DMS53 treated with DMSO at 0.1 percent for 48 hours (cell line): ENCODE results near the gene HHATL.

Experiments
- DNase-seq: peaks from one replicate; lab custom pipeline; 2025; ENCODE audit not compliant: unreplicated experiment; lab: John Stamatoyannopoulos, UW

Gene HHATL

GRCh38 chr3:42699511-42699971 lies 3.1 kb downstream of the HHATL start:
- no peak for DNase-seq

GRCh38 chr3:42698911-42699230 lies 3.7 kb downstream of the HHATL start:
- no peak for DNase-seq

DNA sequence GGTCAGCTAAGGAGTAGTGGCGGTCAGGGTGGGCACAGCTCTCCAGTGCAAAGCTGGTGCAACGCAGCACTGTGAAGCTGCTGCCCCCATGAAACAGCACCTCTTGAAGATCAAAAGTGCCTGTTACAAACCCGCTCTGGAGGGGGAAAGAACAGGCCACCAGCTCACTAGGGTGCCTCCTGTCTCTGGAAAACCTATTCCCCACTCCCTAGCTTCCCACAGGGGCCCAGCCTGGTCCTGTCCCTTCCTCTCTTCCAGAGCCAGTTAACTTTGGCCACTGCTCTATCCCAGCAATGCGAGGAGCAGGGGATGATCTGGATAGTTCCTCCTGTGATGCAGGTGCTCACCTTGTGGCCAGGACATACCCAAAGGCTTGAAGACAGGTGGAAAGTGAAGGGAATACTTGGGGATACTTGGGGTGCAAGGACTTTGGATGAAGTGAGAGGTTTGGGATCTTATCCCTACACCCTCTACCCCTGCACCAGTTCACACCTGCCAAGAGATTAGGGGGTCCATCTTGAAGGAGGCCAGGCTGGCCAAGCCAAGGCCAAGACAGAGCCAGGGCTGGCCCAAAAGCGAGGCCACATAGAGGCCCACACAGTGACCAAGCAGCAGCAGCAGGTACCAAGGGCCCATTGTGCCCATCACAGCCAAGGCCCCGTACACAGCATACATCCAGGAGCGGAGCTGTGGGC lies 4.2 kb downstream of the HHATL start:
- DNase-seq: no peak

GRCh38 chr3:42697289-42698051 lies 5.1 kb downstream of the HHATL start:
- DNase-seq: no peak

- DNase-seq: no peak
These were observed 6.0 kb downstream of the HHATL start for GRCh38 chr3:42696356-42697288.

- no peak for DNase-seq
These were observed 8.2 kb downstream of the HHATL start for GRCh38 chr3:42694366-42694765.

DNA sequence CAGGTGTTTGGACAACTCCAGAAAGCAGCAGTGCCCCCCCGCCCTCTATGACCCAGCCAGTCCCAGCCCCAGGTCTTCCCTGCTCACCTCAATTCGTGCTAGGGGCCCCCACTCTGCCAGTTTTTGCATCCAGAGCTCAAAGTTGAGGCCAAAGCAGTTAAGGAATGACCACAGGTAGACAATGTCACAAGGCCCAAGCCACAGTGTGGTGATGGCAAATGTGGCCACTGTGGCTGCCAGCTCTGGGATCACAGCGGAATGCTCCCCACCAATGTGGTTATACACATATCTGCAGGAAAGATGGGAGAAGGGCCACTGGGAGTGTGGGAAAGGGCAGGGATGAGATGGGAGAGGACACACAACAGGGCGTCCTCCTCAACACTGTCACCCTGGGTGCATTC lies 9.1 kb downstream of the HHATL start:
- DNase-seq: no peak

GRCh38 chr3:42692667-42693529 lies 9.7 kb downstream of the HHATL start:
- no peak for DNase-seq

DNA sequence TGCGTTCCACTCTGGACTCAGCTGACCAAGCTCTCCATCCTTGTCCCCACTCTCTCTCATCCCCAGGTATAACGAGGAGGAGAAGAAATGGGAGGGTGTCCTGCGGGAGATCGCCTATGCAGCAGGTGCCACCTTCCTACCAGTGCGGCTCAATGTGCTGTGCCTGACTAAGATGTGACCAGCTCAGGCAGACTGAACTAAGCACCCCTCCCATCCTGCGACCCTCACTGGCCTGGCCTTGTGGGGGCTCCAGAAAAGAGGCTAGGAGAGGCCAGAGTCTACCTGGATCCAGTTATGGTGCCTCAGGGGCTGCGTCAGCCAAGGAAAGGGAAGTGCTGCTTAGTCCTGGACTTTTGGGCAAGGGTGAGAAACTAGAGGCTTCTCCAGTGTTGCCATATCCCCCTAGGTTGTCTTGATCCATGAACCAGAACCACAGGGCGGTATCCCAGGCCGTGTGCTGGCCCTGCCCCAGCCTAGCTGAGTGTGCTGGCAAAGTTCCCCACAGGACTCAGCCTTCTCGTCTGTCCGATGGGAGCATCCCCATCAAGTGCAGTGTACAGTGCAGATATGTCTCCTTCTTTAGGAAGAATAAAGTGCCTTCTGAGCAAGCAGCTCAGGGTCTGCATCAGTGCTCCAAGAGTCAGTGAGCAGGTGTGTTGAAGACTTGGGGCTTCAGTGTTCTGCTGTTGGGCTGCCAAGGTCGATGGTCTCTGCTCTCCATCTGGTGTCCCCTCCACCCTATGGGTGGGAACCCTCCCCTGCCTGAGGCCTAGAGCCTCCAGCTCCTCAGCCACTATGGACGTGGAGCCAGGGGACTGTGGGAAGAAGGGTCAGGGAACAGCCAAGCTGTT lies 10.6 kb downstream of the HHATL start:
- no peak for DNase-seq

DNA sequence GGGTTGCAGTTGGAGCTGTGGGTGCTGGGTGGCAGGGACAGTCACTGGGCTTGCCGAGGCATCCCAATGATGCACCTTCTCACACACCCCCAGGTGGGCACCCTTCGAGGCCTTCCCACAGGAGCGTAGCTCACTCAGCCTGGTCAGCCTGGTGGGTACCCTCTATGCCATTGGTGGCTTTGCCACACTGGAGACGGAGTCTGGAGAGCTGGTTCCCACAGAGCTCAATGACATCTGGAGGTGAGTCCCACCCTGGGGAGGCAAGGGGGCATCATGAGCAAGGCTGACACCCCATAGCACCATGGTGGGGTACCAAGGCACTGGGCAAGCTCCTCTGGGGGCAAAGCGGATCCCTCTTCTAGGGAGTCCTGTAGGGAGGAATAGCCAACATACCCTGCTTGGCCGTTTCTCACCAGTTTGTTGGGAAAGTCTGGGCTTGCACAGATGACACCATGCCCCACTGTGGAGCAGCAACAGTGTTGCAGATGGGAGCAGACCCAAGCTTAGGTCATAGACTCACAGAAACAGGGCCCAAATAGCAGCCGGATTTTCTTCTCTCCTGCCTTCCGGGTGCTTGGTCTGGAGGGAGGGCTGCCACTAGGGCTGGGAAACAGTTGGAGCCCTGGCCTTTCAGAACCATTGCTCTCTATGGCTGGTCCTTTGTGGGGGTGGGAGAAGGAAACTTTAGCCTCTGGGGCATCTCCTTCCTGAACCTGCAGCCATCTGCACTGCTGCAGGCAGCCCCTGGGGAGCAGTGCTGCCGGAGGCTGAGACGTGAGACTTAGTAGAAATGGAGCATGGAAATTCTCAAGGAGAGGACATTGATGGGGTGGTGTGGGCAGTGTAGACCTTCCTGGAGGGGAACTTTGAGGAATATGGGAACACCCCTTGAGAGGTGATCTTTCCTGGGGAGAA lies 11.6 kb downstream of the HHATL start:
- no peak for DNase-seq

- DNase-seq: no peak
These were observed 12.4 kb downstream of the HHATL start for GRCh38 chr3:42690191-42690590.

DNA sequence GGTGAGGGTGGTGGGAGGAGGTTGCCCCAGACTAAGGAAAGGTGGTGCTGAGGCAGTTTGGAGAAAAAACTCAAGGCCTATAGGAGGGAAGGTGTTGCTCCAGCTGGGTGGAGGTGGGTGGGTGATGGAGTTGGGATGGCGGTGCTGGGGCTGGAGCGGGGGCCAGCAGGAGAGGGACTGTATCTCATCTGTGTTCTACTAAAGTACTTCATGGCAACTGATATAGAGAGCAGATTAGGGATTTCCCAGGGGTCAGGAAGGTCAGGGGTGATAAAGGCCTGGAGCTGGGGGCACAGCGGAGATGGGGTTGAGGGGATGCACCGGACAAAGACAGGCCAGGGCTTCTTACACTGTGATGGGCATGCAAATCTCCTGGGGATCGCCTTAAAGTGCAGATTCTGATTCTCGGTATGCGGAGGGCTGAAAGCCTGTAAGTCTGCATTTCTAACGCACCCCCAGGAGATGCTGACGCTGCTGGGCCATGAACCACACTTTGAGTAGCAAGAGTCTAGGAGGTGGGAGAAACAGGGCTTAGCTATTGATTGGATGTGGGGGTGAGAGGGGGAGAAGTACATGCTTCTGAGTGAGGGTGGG lies 13.1 kb downstream of the HHATL start:
- no peak for DNase-seq

DNA sequence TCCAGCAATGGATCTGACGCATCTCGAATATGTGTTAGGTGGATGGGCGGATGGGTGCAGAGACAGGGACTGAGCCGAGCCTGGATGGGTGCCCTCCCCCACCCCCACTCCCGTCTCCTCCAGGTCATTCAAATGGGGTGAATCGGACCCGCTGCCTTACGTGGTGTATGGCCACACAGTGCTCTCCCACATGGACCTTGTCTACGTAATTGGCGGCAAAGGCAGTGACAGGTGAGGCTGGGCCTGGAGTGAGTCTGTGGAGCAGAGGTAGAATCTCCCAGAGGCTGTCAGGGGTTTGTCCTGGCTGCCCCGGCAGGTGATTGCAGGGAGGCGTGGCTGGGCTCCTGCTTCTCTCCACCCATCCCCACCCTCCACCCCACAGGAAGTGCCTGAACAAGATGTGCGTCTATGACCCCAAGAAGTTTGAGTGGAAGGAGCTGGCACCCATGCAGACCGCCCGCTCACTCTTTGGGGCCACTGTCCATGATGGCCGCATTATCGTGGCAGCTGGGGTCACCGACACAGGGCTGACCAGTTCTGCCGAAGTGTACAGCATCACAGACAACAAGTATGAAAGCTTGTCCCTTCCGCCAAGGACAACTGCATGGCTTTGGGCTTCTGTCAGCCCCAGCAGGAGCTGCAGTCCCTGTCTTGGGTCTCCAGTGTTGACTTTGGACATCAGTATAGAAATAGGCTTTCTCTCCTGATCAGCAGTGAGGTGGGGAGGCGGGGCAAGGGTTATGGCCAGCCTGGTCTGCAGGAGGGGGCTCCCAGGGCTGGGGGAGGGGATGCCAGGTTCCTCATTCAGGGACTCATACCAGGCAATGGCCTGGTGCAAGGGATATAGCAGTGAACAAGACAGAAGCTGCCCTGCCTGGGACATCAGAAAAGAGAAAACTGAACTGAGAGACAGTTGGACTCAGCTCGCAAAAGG lies 13.8 kb downstream of the HHATL start:
- DNase-seq: no peak

DNA sequence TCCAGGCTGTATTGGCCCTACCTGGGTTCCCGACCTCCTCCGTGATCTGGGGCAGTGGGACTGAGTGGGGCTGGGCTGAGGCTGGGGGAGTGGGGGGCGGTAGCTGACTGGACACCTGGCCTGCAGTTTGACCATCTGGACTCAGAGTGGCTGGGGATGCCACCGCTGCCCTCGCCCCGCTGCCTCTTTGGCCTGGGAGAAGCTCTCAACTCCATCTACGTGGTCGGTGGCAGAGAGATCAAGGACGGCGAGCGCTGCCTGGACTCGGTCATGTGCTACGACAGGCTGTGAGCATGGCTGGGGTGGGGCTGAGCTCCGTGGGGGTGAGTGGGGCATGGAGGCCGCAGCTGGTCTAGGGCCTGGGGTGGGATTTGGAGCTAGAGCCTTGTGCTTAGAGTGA lies 14.6 kb downstream of the HHATL start:
- DNase-seq: no peak

GRCh38 chr3:42686832-42687650 lies 15.6 kb downstream of the HHATL start:
- DNase-seq: no peak
